AG04450 (cell line): ENCODE measurements around the gene CNTD1. TPM values are rescaled to one million over a fixed set of nuclear protein-coding genes. Genes with fewer than 3 reads are reported as not detected.
A peak's percentile ranks its signal among the peaks of the same experiment; 100 is the strongest.

ENCODE experiments used
- CTCF ChIA-PET: fragments of 300-600, 350-600 bp; formaldehyde crosslinking; extraction: SDS; loops from one replicate; lab custom pipeline; 2022; ENCODE audit warnings: antibody characterized with exemption, inconsistent platforms; lab: Charles Lee
- POLR2A ChIA-PET: fragments of 350-600 bp; formaldehyde crosslinking; extraction: SDS; loops from one replicate; lab custom pipeline; 2021; ENCODE audit warnings: antibody characterized with exemption, inconsistent platforms; lab: Yijun Ruan, JAX
- DNase-seq: peaks from one replicate; pipeline ENCODE4 v3.0.0-alpha.2; 2011; ENCODE audit warnings: low read depth, low spot score
- H3K27ac ChIP-seq: one replicate; pipeline ENCODE4 v1.5.1; 2012; ENCODE audit warnings: low read depth, low read length, control low read depth
- H3K27me3 ChIP-seq: one replicate; pipeline ENCODE4 v1.6.0; 2012; ENCODE audit warnings: low read length; ENCODE audit not compliant: control insufficient read depth, insufficient read depth
- H3K4me3 ChIP-seq: 2 replicates; pipeline ENCODE4 v1.5.1; 2011; ENCODE audit warnings: mild to moderate bottlenecking, low read depth, low read length, control low read depth
- H3K9me3 ChIP-seq: 2 replicates; pipeline ENCODE4 v1.5.1; 2012; ENCODE audit warnings: low read length; ENCODE audit not compliant: control insufficient read depth, insufficient read depth
- polyA plus RNA-seq: library from polyadenylated mRNA; depleted of rRNA; stranded (reverse); fragments of >200 nt; gene quantifications from 2 replicates; pipeline ENCODE4 v1.2.3, GENCODE V29; 2011
- TF ChIP-seq, protein P1 (sequence below): IDR thresholded peaks from 2 replicates; pipeline ENCODE4 v1.5.1; 2011; ENCODE audit warnings: low read depth, low read length, control low read depth, inconsistent platforms

The CNTD1 gene
- polyA plus RNA-seq, 1 experiment: 0.09 TPM

DNA sequence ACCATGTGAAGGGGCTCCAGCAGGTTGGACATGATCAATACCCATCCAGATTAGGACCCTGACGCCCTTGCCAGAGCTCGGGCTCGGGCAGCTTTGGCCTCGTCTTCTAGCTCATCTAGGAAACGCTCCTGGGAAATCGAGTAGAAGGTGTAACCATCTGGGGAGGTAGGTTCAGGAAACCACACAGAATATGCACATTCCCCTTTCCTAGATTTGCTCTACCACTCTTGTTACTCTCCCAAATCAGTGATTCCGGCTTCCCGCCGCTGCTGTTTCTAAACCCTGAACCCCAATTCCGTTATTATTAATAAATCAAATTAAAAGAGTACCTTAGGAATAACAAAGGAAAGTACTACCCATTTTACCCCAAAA, 664 bp upstream of the CNTD1 start:
- Histone ChIP-seq H3K9me3 (no peaks in the 10 kb centered on the region; the same call in 1 of the 2 replicates), H3K27ac (peak overlapping the region; percentile 57), H3K4me3 (peak overlapping the region; percentile 96), H3K27me3 (peaks cover 3% of the 10 kb centered on the region)
- POLR2A ChIA-PET: interaction anchor here (0.7 to 1.0 kb wide), 3 partner anchors 16 to 26 kb away, joined by 3 read pairs; partner anchors contain the start of genes BECN1 and VPS25
- CTCF ChIA-PET: interaction anchor here (0.6 to 1.7 kb wide), 3 partner anchors 22 to 76 kb away, joined by 4 to 9 read pairs (median 4); no protein-coding TSS in a partner anchor
- TF ChIP-seq, protein P1, sequence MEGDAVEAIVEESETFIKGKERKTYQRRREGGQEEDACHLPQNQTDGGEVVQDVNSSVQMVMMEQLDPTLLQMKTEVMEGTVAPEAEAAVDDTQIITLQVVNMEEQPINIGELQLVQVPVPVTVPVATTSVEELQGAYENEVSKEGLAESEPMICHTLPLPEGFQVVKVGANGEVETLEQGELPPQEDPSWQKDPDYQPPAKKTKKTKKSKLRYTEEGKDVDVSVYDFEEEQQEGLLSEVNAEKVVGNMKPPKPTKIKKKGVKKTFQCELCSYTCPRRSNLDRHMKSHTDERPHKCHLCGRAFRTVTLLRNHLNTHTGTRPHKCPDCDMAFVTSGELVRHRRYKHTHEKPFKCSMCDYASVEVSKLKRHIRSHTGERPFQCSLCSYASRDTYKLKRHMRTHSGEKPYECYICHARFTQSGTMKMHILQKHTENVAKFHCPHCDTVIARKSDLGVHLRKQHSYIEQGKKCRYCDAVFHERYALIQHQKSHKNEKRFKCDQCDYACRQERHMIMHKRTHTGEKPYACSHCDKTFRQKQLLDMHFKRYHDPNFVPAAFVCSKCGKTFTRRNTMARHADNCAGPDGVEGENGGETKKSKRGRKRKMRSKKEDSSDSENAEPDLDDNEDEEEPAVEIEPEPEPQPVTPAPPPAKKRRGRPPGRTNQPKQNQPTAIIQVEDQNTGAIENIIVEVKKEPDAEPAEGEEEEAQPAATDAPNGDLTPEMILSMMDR: no peak
- no peak for DNase-seq

DNA sequence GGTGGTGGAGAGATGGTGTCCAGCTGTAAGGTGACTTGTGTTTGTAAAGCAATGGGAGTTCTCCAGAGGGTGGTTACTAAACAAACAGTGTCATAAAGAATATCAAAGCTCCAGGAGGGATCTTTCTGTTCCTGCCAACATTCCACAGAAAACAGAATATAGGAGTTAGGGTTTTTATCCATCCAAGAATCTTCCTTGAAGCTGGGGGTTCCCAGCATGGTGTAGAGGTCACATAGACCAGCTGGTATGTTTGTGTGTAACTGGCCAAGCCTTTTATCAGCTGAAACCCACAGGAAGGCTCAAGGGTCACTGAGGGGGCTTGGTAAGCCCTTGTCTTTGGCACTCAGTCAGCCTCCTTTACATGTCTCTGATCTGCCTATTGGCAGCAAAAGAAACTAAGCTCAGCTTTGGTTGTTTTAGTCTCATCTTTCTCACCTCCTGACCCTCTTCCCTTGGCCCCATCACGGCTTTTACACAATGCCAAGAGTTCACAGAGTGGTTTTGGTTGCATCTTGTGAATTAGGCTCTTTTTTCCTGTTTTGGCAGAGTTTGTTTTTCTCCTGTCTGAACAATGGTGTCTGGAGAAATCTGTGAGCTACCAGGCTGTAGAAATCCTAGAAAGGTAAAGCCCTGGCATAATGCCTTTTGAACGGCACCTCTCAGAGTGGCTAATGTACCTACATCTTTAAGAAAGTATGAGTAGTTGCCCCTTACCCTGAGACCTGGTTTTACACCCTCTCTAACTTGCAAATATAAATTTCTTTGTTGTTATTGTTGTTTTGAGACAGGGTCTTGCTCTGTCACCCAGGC, 4.6 kb downstream of the CNTD1 start:
- Histone ChIP-seq H3K27me3 (peaks cover 3% of the 10 kb centered on the region), H3K4me3 (no peak overlapping the region), H3K27ac (peak overlapping the region; percentile 54), H3K9me3 (no peaks in the 10 kb centered on the region; the same call in 1 of the 2 replicates)
- ChIA-PET POLR2A (interaction anchor here (0.6 to 2.3 kb wide), 3 partner anchors 21 to 102 kb away, joined by 6 to 12 read pairs (median 10); partner anchors contain the start of genes BECN1 and WNK4), CTCF (interaction anchor here (1.4 to 2.3 kb wide), 3 partner anchors 17 to 40 kb away, joined by 3 to 10 read pairs (median 7); partner anchors contain the start of gene BECN1)
- peak; percentile 16 for DNase-seq
- TF ChIP-seq, protein P1: no peak

DNA sequence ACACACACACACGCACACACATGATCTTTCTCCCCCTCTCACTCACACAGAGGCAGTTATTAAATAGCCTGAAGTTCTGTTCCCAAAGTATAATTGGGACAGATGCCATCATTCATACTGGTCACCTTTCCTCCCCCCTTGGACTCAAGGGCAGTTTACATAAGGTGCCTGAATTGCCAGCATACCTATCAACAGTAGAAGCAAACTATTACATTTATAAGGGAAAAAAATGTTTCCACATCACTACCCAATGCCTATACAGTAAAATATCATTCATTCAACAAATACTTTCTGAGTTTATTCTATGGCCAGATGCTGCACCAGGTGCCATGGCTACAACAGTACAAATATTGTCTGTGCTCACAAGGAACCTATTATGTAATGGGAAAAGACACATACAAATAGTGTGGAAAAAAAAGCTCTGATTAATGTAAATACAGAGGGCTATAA, 6.3 kb downstream of the CNTD1 start:
- no peak overlapping the region for H3K27ac ChIP-seq
- no peak for DNase-seq
- H3K4me3 ChIP-seq: no peak overlapping the region
- ChIA-PET POLR2A (interaction anchor here (0.6 kb wide), 1 partner anchor 12 kb away, joined by 3 read pairs; no protein-coding TSS in a partner anchor), CTCF (interaction anchor here (1.4 kb wide), 1 partner anchor 15 kb away, joined by 4 read pairs; no protein-coding TSS in a partner anchor)
- TF ChIP-seq, protein P1: no peak
- peaks cover 3% of the 10 kb centered on the region for H3K27me3 ChIP-seq
- H3K9me3 ChIP-seq: no peaks in the 10 kb centered on the region

DNA sequence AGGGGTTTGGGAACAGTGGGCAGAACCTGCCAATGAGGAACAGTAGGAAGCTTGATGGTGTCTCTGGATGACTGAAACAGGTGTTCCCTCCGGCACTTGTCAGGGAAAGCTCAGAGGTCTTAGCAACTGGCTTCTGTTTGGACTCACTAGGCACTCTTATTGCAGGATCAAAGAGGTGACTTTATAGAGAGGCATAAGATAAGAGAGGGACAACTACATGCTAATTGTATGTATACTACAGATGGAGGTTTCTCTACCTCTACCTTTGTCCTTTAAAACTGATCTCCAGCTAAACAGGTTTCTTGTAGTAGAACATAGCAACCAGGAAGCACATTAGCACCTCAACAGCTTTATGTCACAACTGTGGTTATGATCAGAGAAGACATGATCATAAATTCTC, 7.6 kb downstream of the CNTD1 start:
- Histone ChIP-seq H3K27me3 (peaks cover 3% of the 10 kb centered on the region), H3K9me3 (no peaks in the 10 kb centered on the region), H3K27ac (no peak overlapping the region), H3K4me3 (no peak overlapping the region)
- ChIA-PET POLR2A (interaction anchor here (0.6 kb wide), 1 partner anchor 10 kb away, joined by 3 read pairs; no protein-coding TSS in a partner anchor), CTCF (interaction anchor here (0.6 to 1.3 kb wide), 2 partner anchors 13 to 202 kb away, joined by 3 to 8 read pairs; no protein-coding TSS in a partner anchor)
- TF ChIP-seq, protein P1: no peak
- no peak for DNase-seq
